Fibroblast of skin of scalp (primary cell): Measurements from ENCODE around the gene MOCS3.
"Not testable (repeated sequence)": the region's sequence is repeated elsewhere in the genome, so short reads cannot be mapped to it uniquely, and the experiment has no call there.

ENCODE experiments used
- DNase-seq: peaks from one replicate; pipeline ENCODE4 v3.0.0-alpha.2; 2013

Gene MOCS3

GRCh38 chr20:50932691-50933280, 25.8 kb upstream of the MOCS3 start:
- peak; percentile 65 for DNase-seq

GRCh38 chr20:50933589-50933988, 25.0 kb upstream of the MOCS3 start:
- no peak for DNase-seq

DNA sequence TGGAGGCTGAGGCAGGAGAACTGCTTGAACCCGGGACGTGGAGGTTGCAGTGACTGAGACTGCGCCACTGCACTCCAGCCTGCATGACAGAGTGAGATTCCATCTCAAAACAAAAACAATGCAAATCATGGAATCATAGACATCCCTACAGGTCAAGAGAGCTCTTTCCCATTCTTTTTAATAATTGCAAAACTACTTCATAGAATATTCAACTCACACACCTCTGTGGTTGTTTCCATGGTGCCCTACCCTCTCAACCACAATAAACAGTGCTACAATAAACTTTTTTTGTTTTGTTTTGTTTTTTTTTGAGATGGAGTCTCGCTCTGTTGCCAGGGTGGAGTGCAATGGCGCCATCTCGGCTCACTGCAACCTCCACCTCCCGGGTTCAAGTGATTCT, 15.5 kb upstream of the MOCS3 start:
- no peak for DNase-seq

GRCh38 chr20:50948132-50948785, 10.4 kb upstream of the MOCS3 start:
- no peak for DNase-seq

- no peak for DNase-seq
These were observed 5.4 kb upstream of the MOCS3 start for GRCh38 chr20:50953196-50953595.

GRCh38 chr20:50953821-50954220, 4.8 kb upstream of the MOCS3 start:
- DNase-seq, result no peak

GRCh38 chr20:50957276-50957675, 1.3 kb upstream of the MOCS3 start:
- no peak for DNase-seq

GRCh38 chr20:50957798-50958614, 612 bp upstream of the MOCS3 start, which contains the start of gene DPM1:
Gene DPM1, minus strand, starts transcription at chr20:50958532. Its CDS starts 9 bp downstream, at chr20:50958523.
- DNase-seq, result peak; percentile 90

GRCh38 chr20:50959543-50960126, 1.0 kb downstream of the MOCS3 start:
- DNase-seq, result no peak

- no peak for DNase-seq
These were observed 9.0 kb downstream of the MOCS3 start for GRCh38 chr20:50967586-50967985.

DNA sequence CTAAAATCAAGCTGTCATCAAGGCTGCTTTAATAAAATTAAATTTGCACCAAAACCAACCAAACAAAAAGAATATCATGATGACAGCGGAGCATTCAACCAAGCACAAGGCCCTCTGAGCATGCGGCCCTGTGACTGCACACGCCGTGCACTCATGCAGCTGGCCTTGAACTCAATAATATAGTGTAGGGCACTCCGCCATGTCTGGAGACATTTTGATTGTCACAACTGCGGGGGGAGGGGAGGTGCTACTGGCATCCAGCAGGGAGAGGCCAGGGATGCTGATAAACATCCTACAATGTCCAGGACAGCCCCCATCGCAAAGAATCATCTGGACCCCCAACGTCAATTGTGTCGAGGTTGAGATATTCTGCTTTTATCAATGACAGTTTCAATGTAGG, 9.7 kb downstream of the MOCS3 start:
- no peak for DNase-seq

- DNase-seq, result no peak
These were observed 10.8 kb downstream of the MOCS3 start for GRCh38 chr20:50969435-50969834.

GRCh38 chr20:50969912-50970311, 11.3 kb downstream of the MOCS3 start:
- no peak for DNase-seq

GRCh38 chr20:50975701-50976330, 17.2 kb downstream of the MOCS3 start:
- DNase-seq, result no peak

DNA sequence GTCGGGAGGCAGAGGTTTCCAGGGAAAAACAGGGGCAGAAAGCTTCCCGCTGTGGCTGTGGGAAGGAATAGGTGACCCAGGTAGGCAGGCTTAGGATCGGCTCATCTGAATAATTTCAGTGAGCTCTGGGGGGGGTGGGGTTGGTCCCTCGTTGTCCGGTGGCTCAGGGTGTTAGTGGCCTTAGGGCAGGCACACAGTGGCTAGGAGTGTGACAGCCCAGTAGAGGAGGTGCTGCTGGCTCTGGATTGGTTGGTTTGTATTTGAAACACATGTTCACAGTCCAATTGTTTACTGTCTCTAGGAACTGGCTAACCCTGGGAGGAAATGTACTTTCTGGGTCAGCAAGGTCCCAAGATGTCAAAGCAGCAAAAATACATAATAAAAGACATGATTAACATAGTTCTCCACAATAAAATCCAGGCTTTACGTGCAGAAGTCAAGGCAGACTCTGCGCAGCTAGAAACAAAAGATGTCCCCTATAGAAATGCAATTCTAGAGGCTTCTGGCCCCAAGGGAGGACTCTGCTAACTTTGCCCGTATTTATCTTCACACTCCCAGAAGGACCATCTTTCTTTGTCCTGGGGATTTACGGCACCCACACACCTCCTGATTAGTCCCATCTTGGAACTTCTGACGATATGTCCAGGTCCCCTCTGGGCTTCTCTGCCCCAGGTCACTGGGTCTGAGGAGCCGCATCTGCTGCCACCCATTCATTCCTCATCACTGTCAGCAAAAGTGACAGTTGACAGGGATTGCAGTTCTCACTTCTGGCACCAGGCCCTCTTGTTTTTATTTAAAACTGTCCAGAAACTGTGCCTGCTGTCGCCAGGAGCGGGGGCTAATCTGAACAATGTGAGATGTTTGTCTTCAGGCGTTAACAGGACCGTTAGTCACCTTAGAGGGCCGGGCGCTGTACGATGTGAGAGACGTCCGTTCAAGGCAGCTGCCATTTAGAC, 18.7 kb downstream of the MOCS3 start:
- no peak for DNase-seq

DNA sequence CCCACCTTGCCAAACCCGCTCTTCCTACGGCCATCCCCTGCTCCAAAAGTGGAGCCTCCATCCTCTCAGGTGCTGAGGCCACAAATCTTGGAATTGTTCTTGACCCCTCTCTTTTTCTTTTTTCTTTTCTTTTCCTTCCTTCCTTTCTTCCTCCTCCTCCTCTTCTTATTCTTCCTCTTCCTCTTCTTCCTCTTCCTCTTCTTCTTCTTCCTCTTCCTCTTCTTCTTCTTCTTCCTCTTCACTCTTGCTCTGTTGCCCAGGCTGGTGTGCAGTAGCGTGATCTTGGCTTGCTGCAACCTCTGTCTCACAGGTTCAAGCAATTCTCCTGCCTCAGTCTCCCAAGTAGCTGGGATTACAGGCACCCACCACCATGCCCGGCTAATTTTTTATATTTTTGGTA, 19.9 kb downstream of the MOCS3 start:
- DNase-seq, result not testable (repeated sequence)

GRCh38 chr20:50980071-50980681, 21.6 kb downstream of the MOCS3 start:
- peak; percentile 99 for DNase-seq

- DNase-seq, result peak; percentile 79
These were observed 22.5 kb downstream of the MOCS3 start for GRCh38 chr20:50980851-50981713.

DNA sequence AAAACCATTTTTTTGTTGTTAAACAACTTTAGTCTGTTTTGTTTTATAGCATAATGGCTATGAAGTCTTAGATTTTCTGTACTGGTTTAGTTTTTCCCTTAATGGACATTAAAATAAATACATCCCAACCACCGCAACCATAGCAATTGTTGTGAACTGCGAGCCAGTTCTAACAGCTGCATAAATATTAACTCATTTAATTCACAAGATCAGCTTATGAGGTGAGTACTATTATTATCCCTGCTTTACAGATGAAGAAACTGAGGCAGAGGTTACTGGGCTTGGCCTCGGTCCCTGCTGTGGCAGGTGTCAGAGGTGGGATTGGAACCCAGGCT, 23.1 kb downstream of the MOCS3 start:
- no peak for DNase-seq

DNA sequence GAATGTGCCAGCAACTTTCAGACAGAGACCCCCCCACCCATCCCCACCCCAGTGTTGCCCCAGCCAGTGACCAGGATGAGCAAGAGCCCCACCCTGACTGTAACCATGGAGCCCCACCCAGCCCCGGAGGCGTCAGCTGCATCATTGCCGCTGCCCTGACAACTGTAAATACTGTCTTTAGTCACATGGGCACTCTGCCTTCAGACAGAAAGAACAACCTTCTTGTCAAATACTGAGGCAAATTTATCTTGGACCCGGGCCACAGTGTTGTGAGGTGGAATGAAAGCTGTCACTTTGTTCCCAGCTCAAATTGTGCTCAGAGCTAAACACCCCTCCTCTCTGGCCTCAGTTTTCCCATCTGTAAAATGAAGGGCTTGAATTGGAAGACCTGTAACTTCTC, 23.7 kb downstream of the MOCS3 start:
- DNase-seq, result peak; percentile 47
